ENCODE measurements around the gene ALDH2.

GRCh38 chr12:111757361-111758119, 9.2 kb upstream of the ALDH2 start:
- TF ChIP-seq, protein P1, sequence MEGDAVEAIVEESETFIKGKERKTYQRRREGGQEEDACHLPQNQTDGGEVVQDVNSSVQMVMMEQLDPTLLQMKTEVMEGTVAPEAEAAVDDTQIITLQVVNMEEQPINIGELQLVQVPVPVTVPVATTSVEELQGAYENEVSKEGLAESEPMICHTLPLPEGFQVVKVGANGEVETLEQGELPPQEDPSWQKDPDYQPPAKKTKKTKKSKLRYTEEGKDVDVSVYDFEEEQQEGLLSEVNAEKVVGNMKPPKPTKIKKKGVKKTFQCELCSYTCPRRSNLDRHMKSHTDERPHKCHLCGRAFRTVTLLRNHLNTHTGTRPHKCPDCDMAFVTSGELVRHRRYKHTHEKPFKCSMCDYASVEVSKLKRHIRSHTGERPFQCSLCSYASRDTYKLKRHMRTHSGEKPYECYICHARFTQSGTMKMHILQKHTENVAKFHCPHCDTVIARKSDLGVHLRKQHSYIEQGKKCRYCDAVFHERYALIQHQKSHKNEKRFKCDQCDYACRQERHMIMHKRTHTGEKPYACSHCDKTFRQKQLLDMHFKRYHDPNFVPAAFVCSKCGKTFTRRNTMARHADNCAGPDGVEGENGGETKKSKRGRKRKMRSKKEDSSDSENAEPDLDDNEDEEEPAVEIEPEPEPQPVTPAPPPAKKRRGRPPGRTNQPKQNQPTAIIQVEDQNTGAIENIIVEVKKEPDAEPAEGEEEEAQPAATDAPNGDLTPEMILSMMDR (IDR thresholded peaks at IDR 0.05) = no peak
- TF ChIP-seq EZH2 (IDR thresholded peaks at IDR 0.05; ENCODE audit: borderline replicate concordance, insufficient read depth, low read depth, low read length, poor library complexity, severe bottlenecking) = no peak

Measured in B cell (primary cell).